Neural cell (in vitro differentiated cells): Measurements from ENCODE around the gene FFAR2.

Experiments
- CTCF ChIP-seq: fragments of 450-650 bp; IDR thresholded peaks from 2 replicates; pipeline ENCODE4 v1.5.1; 2014; ENCODE audit warnings: antibody characterized with exemption, mild to moderate bottlenecking, moderate library complexity; ENCODE audit not compliant: poor library complexity, severe bottlenecking
- EP300 ChIP-seq: fragments of 450-650 bp; conservative IDR thresholded peaks from 2 replicates; pipeline ENCODE4 v1.6.1; 2014; ENCODE audit warnings: antibody characterized with exemption, mild to moderate bottlenecking, moderate library complexity; ENCODE audit not compliant: poor library complexity, severe bottlenecking
- EZH2 ChIP-seq: fragments of 200-600, 300-800 bp; shearing (Covaris generic), sonication (generic); IDR thresholded peaks from 2 replicates; pipeline ENCODE4 v1.6.1; 2014; ENCODE audit warnings: antibody characterized with exemption, low read length, borderline replicate concordance, mild to moderate bottlenecking; ENCODE audit not compliant: insufficient read depth, poor library complexity, severe bottlenecking
- MXI1 ChIP-seq: fragments of 450-650 bp; conservative IDR thresholded peaks from 2 replicates; pipeline ENCODE4 v1.6.1; 2014; ENCODE audit warnings: antibody characterized with exemption, mild to moderate bottlenecking; ENCODE audit not compliant: poor library complexity, severe bottlenecking
- POLR2AphosphoS5 ChIP-seq: IDR thresholded peaks from 2 replicates; pipeline ENCODE4 v1.6.1; 2012

- TF ChIP-seq CTCF (no peak), POLR2AphosphoS5 (no peak), EZH2 (no peak), MXI1 (no peak), EP300 (no peak)
Measured at GRCh38 chr19:35487656-35488182, 39.7 kb downstream of the FFAR2 start.
